Neural progenitor cell (in vitro differentiated cells): Measurements from ENCODE around the gene PRKX.

Experiments
- EZH2 ChIP-seq: fragments of 200-600 bp; sonication (generic); IDR thresholded peaks from 2 replicates; pipeline ENCODE4 v1.6.1; 2017; ENCODE audit warnings: antibody characterized with exemption, mild to moderate bottlenecking, moderate library complexity
- EZH2phosphoT487 ChIP-seq: fragments of 200-600 bp; sonication (generic); IDR thresholded peaks from 2 replicates; pipeline ENCODE4 v1.6.1; 2017; ENCODE audit warnings: antibody characterized with exemption
- TF ChIP-seq, protein P1 (sequence below): fragments of 200-600 bp; sonication (generic); IDR thresholded peaks from 2 replicates; pipeline ENCODE4 v1.5.1; 2017; ENCODE audit warnings: antibody characterized with exemption, mild to moderate bottlenecking

DNA sequence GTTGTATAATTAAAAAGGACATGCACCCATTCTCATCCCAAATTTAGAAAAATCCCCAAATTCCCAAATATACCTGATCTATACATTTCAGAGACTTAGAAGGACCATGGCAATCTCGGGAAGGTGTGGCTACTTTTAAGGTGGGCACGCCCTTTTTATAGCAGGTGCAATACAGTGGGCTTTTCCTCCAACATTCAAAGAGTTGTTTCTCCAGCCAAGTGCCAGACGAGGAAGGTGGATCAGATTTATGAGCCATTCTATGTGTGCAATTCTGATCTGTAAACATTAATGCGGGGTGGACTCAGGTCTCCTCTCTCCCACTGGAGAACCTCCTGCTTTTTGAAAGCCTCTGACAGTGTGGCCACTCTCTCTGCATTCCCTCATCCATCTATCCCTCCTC is 33.8 kb downstream of the PRKX start:
- TF ChIP-seq, protein P1, sequence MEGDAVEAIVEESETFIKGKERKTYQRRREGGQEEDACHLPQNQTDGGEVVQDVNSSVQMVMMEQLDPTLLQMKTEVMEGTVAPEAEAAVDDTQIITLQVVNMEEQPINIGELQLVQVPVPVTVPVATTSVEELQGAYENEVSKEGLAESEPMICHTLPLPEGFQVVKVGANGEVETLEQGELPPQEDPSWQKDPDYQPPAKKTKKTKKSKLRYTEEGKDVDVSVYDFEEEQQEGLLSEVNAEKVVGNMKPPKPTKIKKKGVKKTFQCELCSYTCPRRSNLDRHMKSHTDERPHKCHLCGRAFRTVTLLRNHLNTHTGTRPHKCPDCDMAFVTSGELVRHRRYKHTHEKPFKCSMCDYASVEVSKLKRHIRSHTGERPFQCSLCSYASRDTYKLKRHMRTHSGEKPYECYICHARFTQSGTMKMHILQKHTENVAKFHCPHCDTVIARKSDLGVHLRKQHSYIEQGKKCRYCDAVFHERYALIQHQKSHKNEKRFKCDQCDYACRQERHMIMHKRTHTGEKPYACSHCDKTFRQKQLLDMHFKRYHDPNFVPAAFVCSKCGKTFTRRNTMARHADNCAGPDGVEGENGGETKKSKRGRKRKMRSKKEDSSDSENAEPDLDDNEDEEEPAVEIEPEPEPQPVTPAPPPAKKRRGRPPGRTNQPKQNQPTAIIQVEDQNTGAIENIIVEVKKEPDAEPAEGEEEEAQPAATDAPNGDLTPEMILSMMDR, result no peak
- TF ChIP-seq EZH2 (no peak), EZH2phosphoT487 (no peak)
